ENCODE results near the gene GPATCH1. TPM values are rescaled to one million over a fixed set of nuclear protein-coding genes. Genes with fewer than 3 reads are reported as not detected.

The GPATCH1 gene
- total and polyA plus RNA-seq, 10 of the 15 experiments (the other 5 are each of a cell fraction or from before 2014, with no cell fraction given) = 4.5 to 9.6 (median 7.2) TPM

Small RNAs within 50 kb of the gene (small RNA-seq; reads per million reads assigned to genes)
- gene AC008521.1 (not detected), gene AC008521.2 (not detected)

Other genes starting within 250 kb of the GPATCH1 start
Only the 7 nearest of the 8 such genes appear.
- 0.17 TPM in 1 of 2 replicates, not detected in the other for gene SLC7A9, start 211.4 kb upstream of the GPATCH1 start, total RNA-seq (2014; rRNA removed)
- not detected in 2 replicates for gene SLC7A9, start 211.4 kb upstream of the GPATCH1 start, total RNA-seq (2014; rRNA removed; fragmentation: Illumina TruSeq; extraction: Trizol)
- 0.13 TPM in 1 of 2 replicates, not detected in the other for gene SLC7A9, start 211.4 kb upstream of the GPATCH1 start, total RNA-seq (2021)
- gene SLC7A9, start 211.4 kb upstream of the GPATCH1 start, polyA plus RNA-seq (2011; rRNA removed) = not detected in 2 replicates
- gene SLC7A9, start 211.4 kb upstream of the GPATCH1 start, polyA plus RNA-seq (2014; fragmentation: Illumina TruSeq; extraction: Trizol) = not detected in 2 replicates
- gene SLC7A9, start 211.4 kb upstream of the GPATCH1 start, polyA plus RNA-seq (2014; fragmentation: Nextera tagmentation; extraction: Ambion mirVana) = not detected
- gene SLC7A9, start 211.4 kb upstream of the GPATCH1 start, polyA plus RNA-seq (2014; rRNA removed) = not detected in 2 replicates
- gene SLC7A9, start 211.4 kb upstream of the GPATCH1 start, polyA plus RNA-seq (2016; fragmentation: Nextera tagmentation; extraction: Ambion mirVana) = not detected
- gene CEP89, start 109.2 kb upstream of the GPATCH1 start, total RNA-seq (2014; rRNA removed) = 6.0 and 6.3 TPM in 2 replicates
- 7.3 and 7.6 TPM in 2 replicates for gene CEP89, start 109.2 kb upstream of the GPATCH1 start, total RNA-seq (2014; rRNA removed; fragmentation: Illumina TruSeq; extraction: Trizol)
- gene CEP89, start 109.2 kb upstream of the GPATCH1 start, total RNA-seq (2021) = 11.9 and 15.2 TPM in 2 replicates
- gene CEP89, start 109.2 kb upstream of the GPATCH1 start, polyA plus RNA-seq (2011; rRNA removed) = 6.2 and 8.3 TPM in 2 replicates
- gene CEP89, start 109.2 kb upstream of the GPATCH1 start, polyA plus RNA-seq (2014; fragmentation: Illumina TruSeq; extraction: Trizol) = 9.5 and 12.5 TPM in 2 replicates
- 1 to 10 TPM; 7.9 to 8.7 TPM for gene CEP89, start 109.2 kb upstream of the GPATCH1 start, polyA plus RNA-seq (2014; fragmentation: Nextera tagmentation; extraction: Ambion mirVana)
- gene CEP89, start 109.2 kb upstream of the GPATCH1 start, polyA plus RNA-seq (2014; rRNA removed) = 9.2 and 11.8 TPM in 2 replicates
- gene CEP89, start 109.2 kb upstream of the GPATCH1 start, polyA plus RNA-seq (2016; fragmentation: Nextera tagmentation; extraction: Ambion mirVana) = 10 to 100 TPM; 16.8 to 19.3 TPM
- gene FAAP24, start 108.9 kb upstream of the GPATCH1 start, total RNA-seq (2014; rRNA removed) = 5.9 and 9.2 TPM in 2 replicates
- 6.4 and 6.6 TPM in 2 replicates for gene FAAP24, start 108.9 kb upstream of the GPATCH1 start, total RNA-seq (2014; rRNA removed; fragmentation: Illumina TruSeq; extraction: Trizol)
- 6.4 and 7.5 TPM in 2 replicates for gene FAAP24, start 108.9 kb upstream of the GPATCH1 start, total RNA-seq (2021)
- gene FAAP24, start 108.9 kb upstream of the GPATCH1 start, polyA plus RNA-seq (2011; rRNA removed) = 8.5 and 10.6 TPM in 2 replicates
- gene FAAP24, start 108.9 kb upstream of the GPATCH1 start, polyA plus RNA-seq (2014; fragmentation: Illumina TruSeq; extraction: Trizol) = 7.5 and 9.6 TPM in 2 replicates
- 10 to 100 TPM; 15.8 to 17.4 TPM for gene FAAP24, start 108.9 kb upstream of the GPATCH1 start, polyA plus RNA-seq (2014; fragmentation: Nextera tagmentation; extraction: Ambion mirVana)
- gene FAAP24, start 108.9 kb upstream of the GPATCH1 start, polyA plus RNA-seq (2014; rRNA removed) = 7.4 and 8.8 TPM in 2 replicates
- gene FAAP24, start 108.9 kb upstream of the GPATCH1 start, polyA plus RNA-seq (2016; fragmentation: Nextera tagmentation; extraction: Ambion mirVana) = 10 to 100 TPM; 10.1 to 13.2 TPM
- 3.6 and 4.6 TPM in 2 replicates for gene RHPN2, start 16.3 kb upstream of the GPATCH1 start, total RNA-seq (2014; rRNA removed)
- gene RHPN2, start 16.3 kb upstream of the GPATCH1 start, total RNA-seq (2014; rRNA removed; fragmentation: Illumina TruSeq; extraction: Trizol) = 3.8 and 4.3 TPM in 2 replicates
- gene RHPN2, start 16.3 kb upstream of the GPATCH1 start, total RNA-seq (2021) = 3.6 and 4.5 TPM in 2 replicates
- 5.4 and 6.3 TPM in 2 replicates for gene RHPN2, start 16.3 kb upstream of the GPATCH1 start, polyA plus RNA-seq (2011; rRNA removed)
- gene RHPN2, start 16.3 kb upstream of the GPATCH1 start, polyA plus RNA-seq (2014; fragmentation: Illumina TruSeq; extraction: Trizol) = 7.4 and 10.8 TPM in 2 replicates
- gene RHPN2, start 16.3 kb upstream of the GPATCH1 start, polyA plus RNA-seq (2014; fragmentation: Nextera tagmentation; extraction: Ambion mirVana) = 1 to 10 TPM in 1 of 2 experiments, under 1 TPM in 1; 0.71 to 1.8 TPM
- gene RHPN2, start 16.3 kb upstream of the GPATCH1 start, polyA plus RNA-seq (2014; rRNA removed) = 3.5 TPM in 2 replicates
- gene RHPN2, start 16.3 kb upstream of the GPATCH1 start, polyA plus RNA-seq (2016; fragmentation: Nextera tagmentation; extraction: Ambion mirVana) = 1 to 10 TPM; 3.1 to 3.3 TPM
- not detected in 2 replicates for gene WDR88, start 50.9 kb downstream of the GPATCH1 start, total RNA-seq (2014; rRNA removed)
- gene WDR88, start 50.9 kb downstream of the GPATCH1 start, total RNA-seq (2014; rRNA removed; fragmentation: Illumina TruSeq; extraction: Trizol) = not detected in 2 replicates
- not detected in 2 replicates for gene WDR88, start 50.9 kb downstream of the GPATCH1 start, total RNA-seq (2021)
- not detected in 2 replicates for gene WDR88, start 50.9 kb downstream of the GPATCH1 start, polyA plus RNA-seq (2011; rRNA removed)
- gene WDR88, start 50.9 kb downstream of the GPATCH1 start, polyA plus RNA-seq (2014; fragmentation: Illumina TruSeq; extraction: Trizol) = not detected in 2 replicates
- gene WDR88, start 50.9 kb downstream of the GPATCH1 start, polyA plus RNA-seq (2014; fragmentation: Nextera tagmentation; extraction: Ambion mirVana) = not detected
- not detected in 2 replicates for gene WDR88, start 50.9 kb downstream of the GPATCH1 start, polyA plus RNA-seq (2014; rRNA removed)
- under 1 TPM; 0.19 to 0.34 TPM for gene WDR88, start 50.9 kb downstream of the GPATCH1 start, polyA plus RNA-seq (2016; fragmentation: Nextera tagmentation; extraction: Ambion mirVana)
- gene LRP3, start 113.1 kb downstream of the GPATCH1 start, total RNA-seq (2014; rRNA removed) = 2.3 and 3.0 TPM in 2 replicates
- gene LRP3, start 113.1 kb downstream of the GPATCH1 start, total RNA-seq (2014; rRNA removed; fragmentation: Illumina TruSeq; extraction: Trizol) = 0.55 and 0.81 TPM in 2 replicates
- gene LRP3, start 113.1 kb downstream of the GPATCH1 start, total RNA-seq (2021) = 2.8 and 3.2 TPM in 2 replicates
- gene LRP3, start 113.1 kb downstream of the GPATCH1 start, polyA plus RNA-seq (2011; rRNA removed) = 0.13 and 0.48 TPM in 2 replicates
- 0.31 TPM in 1 of 2 replicates, not detected in the other for gene LRP3, start 113.1 kb downstream of the GPATCH1 start, polyA plus RNA-seq (2014; fragmentation: Illumina TruSeq; extraction: Trizol)
- not detected for gene LRP3, start 113.1 kb downstream of the GPATCH1 start, polyA plus RNA-seq (2014; fragmentation: Nextera tagmentation; extraction: Ambion mirVana)
- gene LRP3, start 113.1 kb downstream of the GPATCH1 start, polyA plus RNA-seq (2014; rRNA removed) = 2.9 and 4.2 TPM in 2 replicates
- gene LRP3, start 113.1 kb downstream of the GPATCH1 start, polyA plus RNA-seq (2016; fragmentation: Nextera tagmentation; extraction: Ambion mirVana) = under 1 TPM; 0.12 to 0.26 TPM
- not detected in 2 replicates for gene SLC7A10, start 144.7 kb downstream of the GPATCH1 start, total RNA-seq (2014; rRNA removed)
- gene SLC7A10, start 144.7 kb downstream of the GPATCH1 start, total RNA-seq (2014; rRNA removed; fragmentation: Illumina TruSeq; extraction: Trizol) = not detected in 2 replicates
- gene SLC7A10, start 144.7 kb downstream of the GPATCH1 start, total RNA-seq (2021) = not detected in 2 replicates
- gene SLC7A10, start 144.7 kb downstream of the GPATCH1 start, polyA plus RNA-seq (2011; rRNA removed) = not detected in 2 replicates
- gene SLC7A10, start 144.7 kb downstream of the GPATCH1 start, polyA plus RNA-seq (2014; fragmentation: Illumina TruSeq; extraction: Trizol) = not detected in 2 replicates
- gene SLC7A10, start 144.7 kb downstream of the GPATCH1 start, polyA plus RNA-seq (2014; fragmentation: Nextera tagmentation; extraction: Ambion mirVana) = not detected
- gene SLC7A10, start 144.7 kb downstream of the GPATCH1 start, polyA plus RNA-seq (2014; rRNA removed) = not detected in 2 replicates
- gene SLC7A10, start 144.7 kb downstream of the GPATCH1 start, polyA plus RNA-seq (2016; fragmentation: Nextera tagmentation; extraction: Ambion mirVana) = not detected